PFSK-1 (cell line): ENCODE measurements around the gene MAPT.

Experiments
- FOXP2 ChIP-seq: optimal IDR thresholded peaks from 2 replicates; pipeline ENCODE3; 2011; ENCODE audit warnings: borderline replicate concordance, control low read depth, inconsistent platforms; ENCODE audit not compliant: insufficient read depth; ENCODE audit errors: extremely low read length, extremely low read depth
- POLR2AphosphoS5 ChIP-seq: IDR thresholded peaks from 2 replicates; pipeline ENCODE4 v1.6.1; 2012; ENCODE audit warnings: low read depth, mild to moderate bottlenecking, control low read depth, low read length, moderate library complexity
- REST ChIP-seq, 2 experiments: IDR thresholded peaks; 2 replicates each; pipeline versions ENCODE4 v1.6.1 to v1.8.0; 2011 to 2012; ENCODE audit warnings: low read depth in 2 of 2, low read length in 2 of 2, control low read depth in 1 of 2, inconsistent platforms in 1 of 2, mild to moderate bottlenecking in 1 of 2, moderate library complexity in 1 of 2; ENCODE audit not compliant: insufficient read depth in 1 of 2
- SIN3A ChIP-seq: IDR thresholded peaks from 2 replicates; pipeline ENCODE4 v1.6.1; 2012; ENCODE audit warnings: mild to moderate bottlenecking, low read length, moderate library complexity, borderline replicate concordance; ENCODE audit not compliant: insufficient read depth
- TAF1 ChIP-seq: IDR thresholded peaks from 2 replicates; pipeline ENCODE4 v1.6.1; 2012; ENCODE audit warnings: low read length, control low read depth, borderline replicate concordance; ENCODE audit not compliant: insufficient read depth

MAPT gene

DNA sequence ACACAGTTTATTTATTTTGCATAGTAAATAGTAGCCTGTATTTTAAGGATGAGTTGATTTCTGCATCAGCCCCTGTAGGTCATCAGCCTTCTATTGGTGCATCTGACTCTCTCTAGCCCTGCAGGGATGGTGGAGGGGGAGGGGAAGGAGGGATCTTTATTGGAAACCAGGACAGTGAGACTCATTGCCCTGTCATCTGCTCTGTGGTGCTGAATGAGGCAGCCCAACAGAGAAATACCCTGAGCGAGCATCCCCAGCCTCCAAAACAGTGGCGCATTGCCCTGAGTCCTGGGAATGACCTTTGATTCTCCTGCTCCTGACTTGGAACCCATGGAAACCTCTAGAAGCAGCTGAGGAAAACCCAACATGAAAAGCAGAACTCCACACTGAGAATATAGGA, 59.2 kb downstream of the MAPT start:
- TF ChIP-seq POLR2AphosphoS5 (no peak), SIN3A (no peak), REST (IDR thresholded peaks at IDR 0.05; ENCODE audit: insufficient read depth in 1 of 2, low read depth in 2 of 2, low read length in 2 of 2) (no peak)

GRCh38 chr17:45954914-45955313, 60.6 kb downstream of the MAPT start:
- TF ChIP-seq FOXP2 (no peak), REST (IDR thresholded peaks at IDR 0.05; ENCODE audit: insufficient read depth in 1 of 2, low read depth in 2 of 2, low read length in 2 of 2) (no peak), POLR2AphosphoS5 (no peak), SIN3A (no peak), TAF1 (no peak)

DNA sequence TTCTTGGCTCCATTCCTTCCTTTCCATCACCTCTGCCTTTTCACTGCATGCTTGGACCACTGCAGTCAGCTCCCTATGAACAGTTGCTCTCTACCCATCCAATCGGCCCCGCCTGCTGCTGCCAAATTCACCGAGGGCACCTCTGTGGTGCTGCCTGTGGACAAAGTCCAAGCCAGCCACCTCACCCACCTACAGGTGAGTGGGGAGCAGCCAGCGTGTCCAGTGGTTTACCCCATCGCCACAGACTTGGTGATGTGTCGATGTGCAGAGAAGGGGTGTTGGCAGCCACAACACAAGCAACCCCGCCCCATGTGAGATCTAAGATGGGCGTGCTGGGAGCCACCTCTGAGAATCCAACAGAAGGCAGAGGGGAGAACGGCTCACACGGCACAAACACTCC, 61.0 kb downstream of the MAPT start:
- TF ChIP-seq REST (IDR thresholded peaks at IDR 0.05; ENCODE audit: insufficient read depth in 1 of 2, low read depth in 2 of 2, low read length in 2 of 2) (no peak), FOXP2 (no peak), SIN3A (no peak), TAF1 (no peak), POLR2AphosphoS5 (no peak)

GRCh38 chr17:45956090-45956489, 61.7 kb downstream of the MAPT start:
- TF ChIP-seq REST (IDR thresholded peaks at IDR 0.05; ENCODE audit: insufficient read depth in 1 of 2, low read depth in 2 of 2, low read length in 2 of 2) (peak in 1 of 2 experiments; percentile 48; a peak in 1 of 4 replicates), SIN3A (no peak), TAF1 (no peak)

- no peak for TF ChIP-seq TAF1
- TF ChIP-seq POLR2AphosphoS5, result no peak
- no peak for TF ChIP-seq REST (IDR thresholded peaks at IDR 0.05; ENCODE audit: insufficient read depth in 1 of 2, low read depth in 2 of 2, low read length in 2 of 2)
- no peak for TF ChIP-seq FOXP2
- no peak for TF ChIP-seq SIN3A
Observed at GRCh38 chr17:45958307-45958706, 64.0 kb downstream of the MAPT start.
